Activated T-cell treated with anti-CD3 and anti-CD28 coated beads, Interleukin-2, amount 50 U/mL, for 72 hours (primary cell): ENCODE data around the gene MTX1. TPM values are rescaled to one million over a fixed set of nuclear protein-coding genes. Genes with fewer than 3 reads are reported as not detected.

ENCODE experiments used
- ATAC-seq, 2 donors: fragments of 150-1000 bp; cut with Tn5 transposase; replicated peaks in 1 of 2; 2 replicates each; pipeline ENCODE4 v1.10.0; 2021; ENCODE audit warnings: moderate library complexity in 2 of 2, mild to moderate bottlenecking in 1 of 2
- DNase-seq, 2 donors: peaks; one replicate each; pipeline ENCODE4 v3.0.0; 2021 to 2022; ENCODE audit warnings: mixed read lengths in 1 of 2
- H3K27ac Mint-ChIP-seq: one replicate; pipeline ENCODE4 v1.8.0; 2022; ENCODE audit warnings: mild to moderate bottlenecking, moderate library complexity, mixed read lengths
- H3K27me3 Mint-ChIP-seq: one replicate; pipeline ENCODE4 v1.8.0; 2022; ENCODE audit warnings: low read depth, mixed read lengths
- H3K36me3 Mint-ChIP-seq, 2 donors: one replicate each; pipeline ENCODE4 v1.8.0; 2022; ENCODE audit warnings: mixed read lengths in 2 of 2, mild to moderate bottlenecking in 1 of 2; ENCODE audit not compliant: insufficient read depth in 2 of 2
- H3K4me1 Mint-ChIP-seq: one replicate; pipeline ENCODE4 v1.8.0; 2022; ENCODE audit warnings: low read depth, mixed read lengths
- H3K4me3 Mint-ChIP-seq, 2 donors: one replicate each; pipeline ENCODE4 v1.8.0; 2022; ENCODE audit warnings: mild to moderate bottlenecking in 2 of 2, mixed read lengths in 2 of 2, moderate library complexity in 2 of 2
- H3K9me3 Mint-ChIP-seq, 2 donors: one replicate each; pipeline ENCODE4 v1.8.0; 2022; ENCODE audit warnings: mixed read lengths in 2 of 2
- total RNA-seq, 2 donors: library from RNA; stranded (reverse); gene quantifications; one replicate each; pipeline ENCODE4 v1.2.3, GENCODE V29; 2022

MTX1 gene
- total RNA-seq, 2 donors from 2014 or later: 25.5 to 27.4 TPM

GRCh38 chr1:155261852-155262673, 53.6 kb downstream of the MTX1 start, which contains the start of gene SCAMP3:
SCAMP3 (minus strand) TSS chr1:155262360; CDS start chr1:155262151, 209 bp downstream.
- Mint-ChIP-seq H3K27me3 (no peaks in the 10 kb centered on the region), H3K4me3 (peak within 1 kb of the TSS; percentile 98 to 99), H3K36me3 (peaks cover 12 to 58% of the 10 kb centered on the region in 2 donors), H3K27ac (peak within 1 kb of the TSS; percentile 98), H3K4me1 (peaks cover 45% of the 10 kb centered on the region), H3K9me3 (no peaks in the 10 kb centered on the region)
- ATAC-seq: peak; percentile 95 to 98
- DNase-seq: peak; percentile 88 to 92

- Mint-ChIP-seq H3K4me3 (peak overlapping the region; percentile 98 to 99), H3K36me3 (peaks cover 11 to 55% of the 10 kb centered on the region in 2 donors), H3K27ac (peak overlapping the region; percentile 98), H3K27me3 (no peaks in the 10 kb centered on the region), H3K4me1 (peaks cover 41% of the 10 kb centered on the region), H3K9me3 (no peaks in the 10 kb centered on the region)
- DNase-seq: no peak
- no peak for ATAC-seq
Measured at GRCh38 chr1:155263067-155263466, 54.6 kb downstream of the MTX1 start.

Other genes starting within 250 kb of the MTX1 start
- gene PYGO2, start 246.9 kb upstream of the MTX1 start, total RNA-seq: 10 to 100 TPM; 43.6 to 45.3 TPM
- 10 to 100 TPM; 55.8 to 58.6 TPM for gene SHC1, start 237.9 kb upstream of the MTX1 start, total RNA-seq
- 100 to 1,000 TPM; 251 to 304 TPM for gene CKS1B, start 234.0 kb upstream of the MTX1 start, total RNA-seq
- 10 to 100 TPM; 45.5 to 55.1 TPM for gene FLAD1, start 225.4 kb upstream of the MTX1 start, total RNA-seq
- 1 to 10 TPM in 1 of 2 donors, under 1 TPM in 1; 0.65 to 2.3 TPM for gene LENEP, start 215.1 kb upstream of the MTX1 start, total RNA-seq
- gene ZBTB7B, start 205.9 kb upstream of the MTX1 start, total RNA-seq: 100 to 1,000 TPM; 129 to 141 TPM
- 1 to 10 TPM; 1.1 to 1.4 TPM for gene DCST2, start 174.9 kb upstream of the MTX1 start, total RNA-seq
- gene DCST1, start 174.9 kb upstream of the MTX1 start, total RNA-seq: under 1 TPM in 1 of 2 donors, not detected in 1; 0.10 TPM
- gene ADAM15, start 157.4 kb upstream of the MTX1 start, total RNA-seq: 10 to 100 TPM; 40.8 to 42.1 TPM
- 1 to 10 TPM; 3.4 to 4.0 TPM for gene EFNA4, start 145.0 kb upstream of the MTX1 start, total RNA-seq
- 1 to 10 TPM; 4.1 to 4.7 TPM for gene EFNA3, start 129.9 kb upstream of the MTX1 start, total RNA-seq
- 1 to 10 TPM in 1 of 2 donors, under 1 TPM in 1; 1.00 to 1.4 TPM for gene EFNA1, start 80.8 kb upstream of the MTX1 start, total RNA-seq
- 10 to 100 TPM; 65.0 to 66.3 TPM for gene SLC50A1, start 72.8 kb upstream of the MTX1 start, total RNA-seq
- 10 to 100 TPM; 49.4 to 58.9 TPM for gene DPM3, start 68.2 kb upstream of the MTX1 start, total RNA-seq
- gene KRTCAP2, start 35.4 kb upstream of the MTX1 start, total RNA-seq: 100 to 1,000 TPM; 199 to 203 TPM
- 1 to 10 TPM; 8.6 to 9.8 TPM for gene TRIM46, start 34.8 kb upstream of the MTX1 start, total RNA-seq
- 10 to 100 TPM; 24.7 to 28.7 TPM for gene THBS3, start 798 bp upstream of the MTX1 start, total RNA-seq
- 10 to 100 TPM; 30.7 to 33.8 TPM for gene ENTREP3, start 46.8 kb downstream of the MTX1 start, total RNA-seq
- gene SCAMP3, start 53.7 kb downstream of the MTX1 start, total RNA-seq: 100 to 1,000 TPM; 112 to 114 TPM
- gene CLK2, start 64.8 kb downstream of the MTX1 start, total RNA-seq: 10 to 100 TPM; 72.4 to 77.9 TPM
- 1 to 10 TPM; 3.6 to 4.1 TPM for gene HCN3, start 68.8 kb downstream of the MTX1 start, total RNA-seq
- not detected for gene PKLR, start 92.7 kb downstream of the MTX1 start, total RNA-seq
- gene FDPS, start 100.2 kb downstream of the MTX1 start, total RNA-seq: 100 to 1,000 TPM; 182 to 184 TPM
- 10 to 100 TPM; 20.5 to 26.8 TPM for gene RUSC1, start 112.2 kb downstream of the MTX1 start, total RNA-seq